ENCODE measurements around the gene ERAS.

The ERAS gene

GRCh38 chrX:48785186-48785539 lies 41.1 kb upstream of the ERAS start:
- Histone ChIP-seq H3K36me3 (ENCODE audit: control insufficient read depth in 4 of 4, insufficient read depth in 4 of 4, low read length in 3 of 4) (no peaks in the 10 kb centered on the region), H3K4me1 (ENCODE audit: control extremely low read depth in 1 of 4, control insufficient read depth in 4 of 4, insufficient read depth in 4 of 4, low read length in 3 of 4) (peaks cover 0 to 10% (median 5%) of the 10 kb centered on the region in 4 experiments), H3K9me3 (ENCODE audit: control extremely low read depth in 1 of 5, control insufficient read depth in 4 of 5, insufficient read depth in 2 of 5, low read depth in 1 of 5, low read length in 4 of 5) (no peaks in the 10 kb centered on the region), H3K4me3 (ENCODE audit: control insufficient read depth in 1 of 7, extremely low read depth in 1 of 7, insufficient read depth in 4 of 7, low read depth in 2 of 7, low read length in 6 of 7) (no peak overlapping the region), H3K27me3 (replicated peaks in 2 of 5; ENCODE audit: control insufficient read depth in 4 of 5, insufficient read depth in 5 of 5, low read length in 4 of 5) (no peaks in the 10 kb centered on the region), H3K27ac (ENCODE audit: insufficient read depth in 1 of 2, low read depth in 1 of 2, low read length in 2 of 2, poor library complexity in 1 of 2, severe bottlenecking in 2 of 2) (peak overlapping the region in 1 of 2 experiments; percentile 54)
- ChIA-PET POLR2A (no interaction called here), CTCF (interaction anchor here (0.8 kb wide), 1 partner anchor 21 kb away, joined by 3 read pairs; no protein-coding TSS in a partner anchor)
- DNase-seq: no peak
- no CpG with 5 or more reads among the region's 1 CpG for WGBS (ENCODE audit: insufficient coverage)

- Histone ChIP-seq H3K9me3 (ENCODE audit: control extremely low read depth in 1 of 5, control insufficient read depth in 4 of 5, insufficient read depth in 2 of 5, low read depth in 1 of 5, low read length in 4 of 5) (no peaks in the 10 kb centered on the region), H3K27me3 (replicated peaks in 2 of 5; ENCODE audit: control insufficient read depth in 4 of 5, insufficient read depth in 5 of 5, low read length in 4 of 5) (no peaks in the 10 kb centered on the region), H3K27ac (ENCODE audit: insufficient read depth in 1 of 2, low read depth in 1 of 2, low read length in 2 of 2, poor library complexity in 1 of 2, severe bottlenecking in 2 of 2) (peak overlapping the region in 1 of 2 experiments; percentile 54), H3K4me3 (ENCODE audit: control insufficient read depth in 1 of 7, extremely low read depth in 1 of 7, insufficient read depth in 4 of 7, low read depth in 2 of 7, low read length in 6 of 7) (peak overlapping the region in 1 of 7 experiments; percentile 13), H3K4me1 (ENCODE audit: control extremely low read depth in 1 of 4, control insufficient read depth in 4 of 4, insufficient read depth in 4 of 4, low read length in 3 of 4) (peaks cover 0 to 12% (median 6%) of the 10 kb centered on the region in 4 experiments), H3K36me3 (ENCODE audit: control insufficient read depth in 4 of 4, insufficient read depth in 4 of 4, low read length in 3 of 4) (no peaks in the 10 kb centered on the region)
- peak in 2 of 3 donors; percentile 21 to 48 for DNase-seq
- WGBS (ENCODE audit: insufficient coverage): 81% methylated on average over 12 of the region's 16 CpGs
- CTCF ChIA-PET: interaction anchor here (0.8 kb wide), 1 partner anchor 21 kb away, joined by 3 read pairs; no protein-coding TSS in a partner anchor
- POLR2A ChIA-PET: no interaction called here
These were observed 40.6 kb upstream of the ERAS start for GRCh38 chrX:48785540-48786214.

GRCh38 chrX:48786341-48786800 lies 39.9 kb upstream of the ERAS start, which contains the start of gene GATA1:
TSS of gene GATA1 (plus strand) at chrX:48786590. CDS start at chrX:48791110, 4,520 bp downstream.
- DNase-seq: peak in 1 of 3 donors; percentile 8
- H3K4me1 ChIP-seq (ENCODE audit: control extremely low read depth in 1 of 4, control insufficient read depth in 4 of 4, insufficient read depth in 4 of 4, low read length in 3 of 4): peaks cover 0 to 12% (median 6%) of the 10 kb centered on the region in 4 experiments
- no peaks in the 10 kb centered on the region for H3K36me3 ChIP-seq (ENCODE audit: control insufficient read depth in 4 of 4, insufficient read depth in 4 of 4, low read length in 3 of 4)
- POLR2A ChIA-PET: no interaction called here
- CTCF ChIA-PET: interaction anchor here (0.8 kb wide), 1 partner anchor 22 kb away, joined by 3 read pairs; no protein-coding TSS in a partner anchor
- no peaks in the 10 kb centered on the region for H3K27me3 ChIP-seq (replicated peaks in 2 of 5; ENCODE audit: control insufficient read depth in 4 of 5, insufficient read depth in 5 of 5, low read length in 4 of 5)
- 81% methylated on average over 4 of the region's 7 CpGs for WGBS (ENCODE audit: insufficient coverage)
- H3K9me3 ChIP-seq (ENCODE audit: control extremely low read depth in 1 of 5, control insufficient read depth in 4 of 5, insufficient read depth in 2 of 5, low read depth in 1 of 5, low read length in 4 of 5): no peaks in the 10 kb centered on the region
- peak within 1 kb of the TSS in 1 of 2 experiments; percentile 79 for H3K27ac ChIP-seq (ENCODE audit: insufficient read depth in 1 of 2, low read depth in 1 of 2, low read length in 2 of 2, poor library complexity in 1 of 2, severe bottlenecking in 2 of 2)
- H3K4me3 ChIP-seq (ENCODE audit: control insufficient read depth in 1 of 7, extremely low read depth in 1 of 7, insufficient read depth in 4 of 7, low read depth in 2 of 7, low read length in 6 of 7): peak within 1 kb of the TSS in 6 of 7 experiments; percentile 19 to 62 (median 34)

GRCh38 chrX:48786825-48787504 lies 39.3 kb upstream of the ERAS start:
- peaks cover 0 to 12% (median 6%) of the 10 kb centered on the region in 4 experiments for H3K4me1 ChIP-seq (ENCODE audit: control extremely low read depth in 1 of 4, control insufficient read depth in 4 of 4, insufficient read depth in 4 of 4, low read length in 3 of 4)
- POLR2A ChIA-PET: interaction anchor here (0.7 kb wide), 1 partner anchor 14 kb away, joined by 3 read pairs; no protein-coding TSS in a partner anchor
- CTCF ChIA-PET: interaction anchor here (0.6 kb wide), 1 partner anchor 452 kb away, joined by 3 read pairs; no protein-coding TSS in a partner anchor
- 77% methylated on average over 6 of the region's 6 CpGs for WGBS (ENCODE audit: insufficient coverage)
- peak overlapping the region in 1 of 2 experiments; percentile 79 for H3K27ac ChIP-seq (ENCODE audit: insufficient read depth in 1 of 2, low read depth in 1 of 2, low read length in 2 of 2, poor library complexity in 1 of 2, severe bottlenecking in 2 of 2)
- H3K9me3 ChIP-seq (ENCODE audit: control extremely low read depth in 1 of 5, control insufficient read depth in 4 of 5, insufficient read depth in 2 of 5, low read depth in 1 of 5, low read length in 4 of 5): no peaks in the 10 kb centered on the region
- H3K4me3 ChIP-seq (ENCODE audit: control insufficient read depth in 1 of 7, extremely low read depth in 1 of 7, insufficient read depth in 4 of 7, low read depth in 2 of 7, low read length in 6 of 7): peak overlapping the region in 6 of 7 experiments; percentile 19 to 62 (median 34)
- H3K27me3 ChIP-seq (replicated peaks in 2 of 5; ENCODE audit: control insufficient read depth in 4 of 5, insufficient read depth in 5 of 5, low read length in 4 of 5): no peaks in the 10 kb centered on the region
- H3K36me3 ChIP-seq (ENCODE audit: control insufficient read depth in 4 of 4, insufficient read depth in 4 of 4, low read length in 3 of 4): no peaks in the 10 kb centered on the region
- no peak for DNase-seq

GRCh38 chrX:48787505-48788443 lies 38.5 kb upstream of the ERAS start:
- H3K27me3 ChIP-seq (replicated peaks in 2 of 5; ENCODE audit: control insufficient read depth in 4 of 5, insufficient read depth in 5 of 5, low read length in 4 of 5): no peaks in the 10 kb centered on the region
- peak overlapping the region in 1 of 2 experiments; percentile 79 for H3K27ac ChIP-seq (ENCODE audit: insufficient read depth in 1 of 2, low read depth in 1 of 2, low read length in 2 of 2, poor library complexity in 1 of 2, severe bottlenecking in 2 of 2)
- POLR2A ChIA-PET: interaction anchor here (0.7 kb wide), 1 partner anchor 13 kb away, joined by 3 read pairs; no protein-coding TSS in a partner anchor
- H3K36me3 ChIP-seq (ENCODE audit: control insufficient read depth in 4 of 4, insufficient read depth in 4 of 4, low read length in 3 of 4): no peaks in the 10 kb centered on the region
- peak overlapping the region in 5 of 7 experiments; percentile 19 to 62 (median 37) for H3K4me3 ChIP-seq (ENCODE audit: control insufficient read depth in 1 of 7, extremely low read depth in 1 of 7, insufficient read depth in 4 of 7, low read depth in 2 of 7, low read length in 6 of 7)
- WGBS (ENCODE audit: insufficient coverage): 72% methylated on average over 15 of the region's 17 CpGs
- H3K9me3 ChIP-seq (ENCODE audit: control extremely low read depth in 1 of 5, control insufficient read depth in 4 of 5, insufficient read depth in 2 of 5, low read depth in 1 of 5, low read length in 4 of 5): no peaks in the 10 kb centered on the region
- CTCF ChIA-PET: interaction anchor here (0.6 kb wide), 1 partner anchor 451 kb away, joined by 3 read pairs; no protein-coding TSS in a partner anchor
- H3K4me1 ChIP-seq (ENCODE audit: control extremely low read depth in 1 of 4, control insufficient read depth in 4 of 4, insufficient read depth in 4 of 4, low read length in 3 of 4): peaks cover 0 to 12% (median 7%) of the 10 kb centered on the region in 4 experiments
- no peak for DNase-seq

- H3K27ac ChIP-seq (ENCODE audit: insufficient read depth in 1 of 2, low read depth in 1 of 2, low read length in 2 of 2, poor library complexity in 1 of 2, severe bottlenecking in 2 of 2): peak overlapping the region in 1 of 2 experiments; percentile 25
- H3K4me1 ChIP-seq (ENCODE audit: control extremely low read depth in 1 of 4, control insufficient read depth in 4 of 4, insufficient read depth in 4 of 4, low read length in 3 of 4): peaks cover 0 to 12% (median 7%) of the 10 kb centered on the region in 4 experiments
- ChIA-PET POLR2A (no interaction called here), CTCF (no interaction called here)
- DNase-seq: peak in 2 of 3 donors; percentile 49 to 59
- H3K36me3 ChIP-seq (ENCODE audit: control insufficient read depth in 4 of 4, insufficient read depth in 4 of 4, low read length in 3 of 4): no peaks in the 10 kb centered on the region
- peak overlapping the region in 2 of 7 experiments; percentile 19 to 33 for H3K4me3 ChIP-seq (ENCODE audit: control insufficient read depth in 1 of 7, extremely low read depth in 1 of 7, insufficient read depth in 4 of 7, low read depth in 2 of 7, low read length in 6 of 7)
- no peaks in the 10 kb centered on the region for H3K9me3 ChIP-seq (ENCODE audit: control extremely low read depth in 1 of 5, control insufficient read depth in 4 of 5, insufficient read depth in 2 of 5, low read depth in 1 of 5, low read length in 4 of 5)
- peaks cover 0 to 2% (median 0%) of the 10 kb centered on the region in 5 experiments for H3K27me3 ChIP-seq (replicated peaks in 2 of 5; ENCODE audit: control insufficient read depth in 4 of 5, insufficient read depth in 5 of 5, low read length in 4 of 5)
- 48% methylated on average over 4 of the region's 7 CpGs for WGBS (ENCODE audit: insufficient coverage)
These were observed 36.7 kb upstream of the ERAS start for GRCh38 chrX:48789366-48790220.
